Loucy (cell line): ENCODE data around the gene NAP1L1.
A peak's percentile ranks its signal among the peaks of the same experiment; 100 is the strongest.

Source experiments
- H2AFZ ChIP-seq: fragments of 200-600 bp; sonication (generic); 2 replicates; pipeline ENCODE4 v1.6.0; 2016; ENCODE audit warnings: antibody characterized with exemption, mild to moderate bottlenecking, low read length, moderate library complexity
- H3F3A ChIP-seq: fragments of 200-600 bp; 2 replicates; pipeline ENCODE4 v1.6.0; 2016; ENCODE audit warnings: antibody characterized with exemption, low read depth, mild to moderate bottlenecking
- H3K27me3 ChIP-seq: fragments of 200-600 bp; sonication (generic); 2 replicates; pipeline ENCODE4 v1.6.1; 2014; ENCODE audit warnings: low read length, mild to moderate bottlenecking; ENCODE audit not compliant: insufficient read depth, poor library complexity, severe bottlenecking
- H3K36me3 ChIP-seq: fragments of 200-600 bp; sonication (generic); 2 replicates; pipeline ENCODE4 v1.6.1; 2016; ENCODE audit warnings: low read length; ENCODE audit not compliant: insufficient read depth
- H3K4me1 ChIP-seq: fragments of 200-600 bp; sonication (generic); 2 replicates; pipeline ENCODE4 v1.5.1; 2014; ENCODE audit warnings: low read length, mild to moderate bottlenecking; ENCODE audit not compliant: insufficient read depth, poor library complexity, severe bottlenecking
- H3K4me2 ChIP-seq: fragments of 200-600 bp; sonication (generic); 2 replicates; pipeline ENCODE4 v1.6.0; 2014; ENCODE audit warnings: antibody characterized with exemption, low read length, low read depth, mild to moderate bottlenecking; ENCODE audit not compliant: poor library complexity, severe bottlenecking
- H3K4me3 ChIP-seq: fragments of 200-600 bp; sonication (generic); 2 replicates; pipeline ENCODE4 v1.5.1; 2014; ENCODE audit warnings: low read length, mild to moderate bottlenecking, mixed read lengths; ENCODE audit not compliant: poor library complexity, severe bottlenecking
- H3K79me2 ChIP-seq: fragments of 200-600 bp; sonication (generic); 2 replicates; pipeline ENCODE4 v1.6.1; 2014; ENCODE audit warnings: low read length; ENCODE audit not compliant: insufficient read depth
- H3K9ac ChIP-seq: fragments of 200-600 bp; sonication (generic); 2 replicates; pipeline ENCODE4 v1.6.0; 2014; ENCODE audit warnings: mild to moderate bottlenecking, low read depth, low read length, moderate library complexity; ENCODE audit not compliant: poor library complexity, severe bottlenecking
- H3K9me2 ChIP-seq: fragments of 200-600 bp; sonication (generic); replicated peaks from 2 replicates; pipeline ENCODE4 v1.6.1; 2016; ENCODE audit warnings: low read depth, low read length, mixed read lengths
- H3K9me3 ChIP-seq: fragments of 200-600 bp; sonication (generic); 2 replicates; pipeline ENCODE4 v1.6.1; 2014; ENCODE audit warnings: mild to moderate bottlenecking, antibody characterized with exemption, low read length, low read depth; ENCODE audit not compliant: insufficient read depth
- H4K20me1 ChIP-seq: fragments of 200-600 bp; sonication (generic); 2 replicates; pipeline ENCODE4 v1.6.0; 2014; ENCODE audit warnings: antibody characterized with exemption, low read length, mild to moderate bottlenecking; ENCODE audit not compliant: insufficient read depth, poor library complexity, severe bottlenecking
- EZH2phosphoT487 ChIP-seq: fragments of 200-600 bp; IDR thresholded peaks from 2 replicates; pipeline ENCODE4 v1.6.1; 2018; ENCODE audit warnings: antibody characterized with exemption, mild to moderate bottlenecking, moderate library complexity, borderline replicate concordance
- TF ChIP-seq, protein P1 (sequence below): fragments of 200-600 bp; sonication (generic); conservative IDR thresholded peaks from 2 replicates; pipeline ENCODE4 v1.5.1; 2014; ENCODE audit warnings: mild to moderate bottlenecking, antibody characterized with exemption, low read length

The NAP1L1 gene

DNA sequence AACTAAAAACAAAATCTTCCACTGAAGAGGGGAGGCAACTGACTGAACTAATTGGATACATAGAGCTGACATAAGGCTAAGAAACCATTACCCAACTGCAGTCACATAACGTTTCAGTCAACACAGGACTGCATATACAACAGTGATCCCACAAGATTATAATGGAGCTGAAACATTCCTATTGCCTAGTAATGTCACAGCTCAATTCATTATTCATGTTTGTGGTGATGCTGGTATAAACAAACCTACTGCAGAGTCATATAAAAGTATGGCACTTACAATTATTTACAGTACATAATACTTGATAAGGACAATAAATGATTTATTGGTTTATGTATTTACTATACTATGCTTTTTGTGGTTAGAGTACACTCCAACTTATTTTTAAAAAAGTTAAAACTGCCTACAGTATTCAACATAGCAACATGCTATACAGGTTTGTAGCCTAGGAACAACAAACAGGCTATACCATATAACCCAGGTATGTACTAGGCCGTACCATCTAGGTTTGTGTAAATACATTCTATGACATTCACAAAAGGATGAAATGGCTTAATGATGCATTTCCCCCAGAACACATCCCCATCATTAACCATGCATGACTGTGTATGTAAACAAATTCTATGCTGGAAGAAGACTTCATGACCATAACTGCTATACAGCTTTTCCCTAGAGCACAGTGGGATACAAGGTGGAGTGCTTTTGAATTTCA, 4.3 kb downstream of the NAP1L1 start:
- no peak overlapping the region for H3K9ac ChIP-seq
- peak overlapping the region; percentile 92 for H3K4me3 ChIP-seq
- peaks cover 63% of the 10 kb centered on the region for H3K4me1 ChIP-seq
- H3K27me3 ChIP-seq: peaks cover 3% of the 10 kb centered on the region
- H3K9me3 ChIP-seq: no peaks in the 10 kb centered on the region
- no peak overlapping the region for H2AFZ ChIP-seq
- H3K4me2 ChIP-seq: peak overlapping the region; percentile 94
- H4K20me1 ChIP-seq: peaks cover 88% of the 10 kb centered on the region
- no peaks in the 10 kb centered on the region for H3K9me2 ChIP-seq
- TF ChIP-seq, protein P1, sequence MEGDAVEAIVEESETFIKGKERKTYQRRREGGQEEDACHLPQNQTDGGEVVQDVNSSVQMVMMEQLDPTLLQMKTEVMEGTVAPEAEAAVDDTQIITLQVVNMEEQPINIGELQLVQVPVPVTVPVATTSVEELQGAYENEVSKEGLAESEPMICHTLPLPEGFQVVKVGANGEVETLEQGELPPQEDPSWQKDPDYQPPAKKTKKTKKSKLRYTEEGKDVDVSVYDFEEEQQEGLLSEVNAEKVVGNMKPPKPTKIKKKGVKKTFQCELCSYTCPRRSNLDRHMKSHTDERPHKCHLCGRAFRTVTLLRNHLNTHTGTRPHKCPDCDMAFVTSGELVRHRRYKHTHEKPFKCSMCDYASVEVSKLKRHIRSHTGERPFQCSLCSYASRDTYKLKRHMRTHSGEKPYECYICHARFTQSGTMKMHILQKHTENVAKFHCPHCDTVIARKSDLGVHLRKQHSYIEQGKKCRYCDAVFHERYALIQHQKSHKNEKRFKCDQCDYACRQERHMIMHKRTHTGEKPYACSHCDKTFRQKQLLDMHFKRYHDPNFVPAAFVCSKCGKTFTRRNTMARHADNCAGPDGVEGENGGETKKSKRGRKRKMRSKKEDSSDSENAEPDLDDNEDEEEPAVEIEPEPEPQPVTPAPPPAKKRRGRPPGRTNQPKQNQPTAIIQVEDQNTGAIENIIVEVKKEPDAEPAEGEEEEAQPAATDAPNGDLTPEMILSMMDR: no peak
- TF ChIP-seq EZH2phosphoT487: no peak
- no peaks in the 10 kb centered on the region for H3K36me3 ChIP-seq
- no peaks in the 10 kb centered on the region; the same call in 1 of the 2 replicates for H3F3A ChIP-seq
- peaks cover 92% of the 10 kb centered on the region for H3K79me2 ChIP-seq

DNA sequence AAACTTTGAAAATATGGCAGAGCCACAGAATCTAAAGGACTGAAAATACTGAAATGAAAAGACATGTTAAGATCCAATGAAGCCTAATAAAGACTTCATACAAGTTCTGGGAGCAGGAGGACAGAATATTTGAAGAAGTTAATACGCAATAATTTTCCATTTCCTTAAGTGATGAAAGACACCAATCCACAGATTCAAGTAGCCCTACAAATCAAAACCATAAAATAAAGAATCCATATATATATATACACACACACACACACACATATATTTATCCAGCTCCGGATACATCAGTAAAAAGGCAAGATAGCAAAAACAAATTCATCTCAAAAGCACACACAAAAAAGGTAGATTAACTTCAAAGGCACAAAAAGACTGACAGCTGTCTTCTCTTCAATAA, 5.7 kb downstream of the NAP1L1 start:
- Histone ChIP-seq H3K4me3 (peak overlapping the region; percentile 92), H3K4me2 (peak overlapping the region; percentile 94), H3K79me2 (peaks cover 100% of the 10 kb centered on the region), H4K20me1 (peaks cover 99% of the 10 kb centered on the region), H3K36me3 (no peaks in the 10 kb centered on the region), H3K9me3 (no peaks in the 10 kb centered on the region), H3K9ac (no peak overlapping the region), H3K4me1 (peaks cover 72% of the 10 kb centered on the region), H2AFZ (no peak overlapping the region), H3F3A (no peaks in the 10 kb centered on the region), H3K9me2 (no peaks in the 10 kb centered on the region), H3K27me3 (no peaks in the 10 kb centered on the region)
- TF ChIP-seq, protein P1: no peak
- TF ChIP-seq EZH2phosphoT487: no peak

DNA sequence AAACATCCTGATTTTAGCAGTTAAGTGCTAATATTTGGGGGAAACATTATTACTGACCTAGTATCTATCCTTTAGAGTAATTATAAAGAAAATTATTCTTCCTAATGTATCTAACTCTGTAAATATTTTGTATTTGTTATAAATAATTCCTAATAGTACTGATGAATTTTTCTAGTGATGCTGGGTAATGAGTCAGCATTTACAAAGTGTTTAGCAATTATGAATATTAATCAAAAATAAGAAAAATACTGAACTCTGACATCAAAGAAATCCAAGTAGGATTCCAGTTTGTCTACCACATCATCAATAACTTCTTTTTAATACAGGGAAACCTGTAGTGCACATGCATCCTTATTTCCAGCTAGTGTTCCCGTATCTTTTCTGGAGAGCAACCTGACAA, 9.0 kb downstream of the NAP1L1 start:
- H3K4me1 ChIP-seq: peaks cover 67% of the 10 kb centered on the region
- H3K4me3 ChIP-seq: peak overlapping the region; percentile 15
- no peaks in the 10 kb centered on the region for H3K9me3 ChIP-seq
- H3K4me2 ChIP-seq: peak overlapping the region; percentile 59
- TF ChIP-seq, protein P1: no peak
- TF ChIP-seq EZH2phosphoT487: no peak
- H4K20me1 ChIP-seq: peaks cover 99% of the 10 kb centered on the region
- H2AFZ ChIP-seq: no peak overlapping the region
- H3K27me3 ChIP-seq: no peaks in the 10 kb centered on the region
- peaks cover 29% of the 10 kb centered on the region for H3K36me3 ChIP-seq
- H3K9ac ChIP-seq: no peak overlapping the region
- H3F3A ChIP-seq: no peaks in the 10 kb centered on the region
- H3K9me2 ChIP-seq: no peaks in the 10 kb centered on the region
- H3K79me2 ChIP-seq: peaks cover 100% of the 10 kb centered on the region
